Measurements from ENCODE around the gene MYBPC3.

- TF ChIP-seq CTCF (IDR thresholded peaks at IDR 0.05): no peak
- no peak for TF ChIP-seq POLR2A (IDR thresholded peaks at IDR 0.05)
- TF ChIP-seq POLR2AphosphoS5 (IDR thresholded peaks at IDR 0.05): no peak
- no peak for TF ChIP-seq EP300 (IDR thresholded peaks at IDR 0.05; ENCODE audit: low read depth)
Observed at GRCh38 chr11:47329987-47330931, 22.2 kb downstream of the MYBPC3 start.
